Loucy (cell line): Measurements from ENCODE around the gene PHACTR4.

Experiments used
- H2AFZ ChIP-seq: fragments of 200-600 bp; sonication (generic); 2 replicates; pipeline ENCODE4 v1.6.0; 2016; ENCODE audit warnings: antibody characterized with exemption, mild to moderate bottlenecking, low read length, moderate library complexity
- H3F3A ChIP-seq: fragments of 200-600 bp; 2 replicates; pipeline ENCODE4 v1.6.0; 2016; ENCODE audit warnings: antibody characterized with exemption, low read depth, mild to moderate bottlenecking
- H3K27me3 ChIP-seq: fragments of 200-600 bp; sonication (generic); 2 replicates; pipeline ENCODE4 v1.6.1; 2014; ENCODE audit warnings: low read length, mild to moderate bottlenecking; ENCODE audit not compliant: insufficient read depth, poor library complexity, severe bottlenecking
- H3K36me3 ChIP-seq: fragments of 200-600 bp; sonication (generic); 2 replicates; pipeline ENCODE4 v1.6.1; 2016; ENCODE audit warnings: low read length; ENCODE audit not compliant: insufficient read depth
- H3K4me1 ChIP-seq: fragments of 200-600 bp; sonication (generic); 2 replicates; pipeline ENCODE4 v1.5.1; 2014; ENCODE audit warnings: low read length, mild to moderate bottlenecking; ENCODE audit not compliant: insufficient read depth, poor library complexity, severe bottlenecking
- H3K4me2 ChIP-seq: fragments of 200-600 bp; sonication (generic); 2 replicates; pipeline ENCODE4 v1.6.0; 2014; ENCODE audit warnings: antibody characterized with exemption, low read length, low read depth, mild to moderate bottlenecking; ENCODE audit not compliant: poor library complexity, severe bottlenecking
- H3K4me3 ChIP-seq: fragments of 200-600 bp; sonication (generic); 2 replicates; pipeline ENCODE4 v1.5.1; 2014; ENCODE audit warnings: low read length, mild to moderate bottlenecking, mixed read lengths; ENCODE audit not compliant: poor library complexity, severe bottlenecking
- H3K79me2 ChIP-seq: fragments of 200-600 bp; sonication (generic); 2 replicates; pipeline ENCODE4 v1.6.1; 2014; ENCODE audit warnings: low read length; ENCODE audit not compliant: insufficient read depth
- H3K9ac ChIP-seq: fragments of 200-600 bp; sonication (generic); 2 replicates; pipeline ENCODE4 v1.6.0; 2014; ENCODE audit warnings: mild to moderate bottlenecking, low read depth, low read length, moderate library complexity; ENCODE audit not compliant: poor library complexity, severe bottlenecking
- H3K9me2 ChIP-seq: fragments of 200-600 bp; sonication (generic); replicated peaks from 2 replicates; pipeline ENCODE4 v1.6.1; 2016; ENCODE audit warnings: low read depth, low read length, mixed read lengths
- H3K9me3 ChIP-seq: fragments of 200-600 bp; sonication (generic); 2 replicates; pipeline ENCODE4 v1.6.1; 2014; ENCODE audit warnings: mild to moderate bottlenecking, antibody characterized with exemption, low read length, low read depth; ENCODE audit not compliant: insufficient read depth
- H4K20me1 ChIP-seq: fragments of 200-600 bp; sonication (generic); 2 replicates; pipeline ENCODE4 v1.6.0; 2014; ENCODE audit warnings: antibody characterized with exemption, low read length, mild to moderate bottlenecking; ENCODE audit not compliant: insufficient read depth, poor library complexity, severe bottlenecking
- CTCF ChIP-seq: fragments of 200-600 bp; sonication (generic); conservative IDR thresholded peaks from 2 replicates; pipeline ENCODE4 v1.5.1; 2014; ENCODE audit warnings: mild to moderate bottlenecking, antibody characterized with exemption, low read length
- EZH2phosphoT487 ChIP-seq: fragments of 200-600 bp; IDR thresholded peaks from 2 replicates; pipeline ENCODE4 v1.6.1; 2018; ENCODE audit warnings: antibody characterized with exemption, mild to moderate bottlenecking, moderate library complexity, borderline replicate concordance

Gene PHACTR4

GRCh38 chr1:28509705-28510272 lies 140.2 kb downstream of the PHACTR4 start:
- Histone ChIP-seq H3K4me2 (peak overlapping the region; percentile 94), H3K79me2 (peaks cover 89% of the 10 kb centered on the region), H3K4me3 (peak overlapping the region; percentile 81), H3K36me3 (peaks cover 63% of the 10 kb centered on the region), H3F3A (peaks cover 44% of the 10 kb centered on the region), H3K27me3 (peaks cover 22% of the 10 kb centered on the region), H3K9me2 (no peaks in the 10 kb centered on the region), H2AFZ (no peak overlapping the region), H3K4me1 (peaks cover 36% of the 10 kb centered on the region), H3K9ac (peak overlapping the region; percentile 100), H3K9me3 (no peaks in the 10 kb centered on the region), H4K20me1 (peaks cover 79% of the 10 kb centered on the region)
- TF ChIP-seq CTCF, result no peak
- TF ChIP-seq EZH2phosphoT487, result no peak

GRCh38 chr1:28510273-28510969 lies 140.9 kb downstream of the PHACTR4 start:
- H3K9ac ChIP-seq, result peak overlapping the region; percentile 100
- H3K4me2 ChIP-seq, result peak overlapping the region; percentile 94
- peaks cover 63% of the 10 kb centered on the region for H3K36me3 ChIP-seq
- peaks cover 22% of the 10 kb centered on the region for H3K27me3 ChIP-seq
- no peaks in the 10 kb centered on the region for H3K9me3 ChIP-seq
- peaks cover 46% of the 10 kb centered on the region for H3F3A ChIP-seq
- no peaks in the 10 kb centered on the region for H3K9me2 ChIP-seq
- TF ChIP-seq EZH2phosphoT487 (no peak), CTCF (no peak)
- H3K79me2 ChIP-seq, result peaks cover 83% of the 10 kb centered on the region
- peaks cover 36% of the 10 kb centered on the region for H3K4me1 ChIP-seq
- peak overlapping the region; percentile 81 for H3K4me3 ChIP-seq
- H2AFZ ChIP-seq, result no peak overlapping the region
- H4K20me1 ChIP-seq, result peaks cover 79% of the 10 kb centered on the region

GRCh38 chr1:28510970-28511440 lies 141.5 kb downstream of the PHACTR4 start:
- peaks cover 46% of the 10 kb centered on the region for H3F3A ChIP-seq
- peak overlapping the region; percentile 81 for H3K4me3 ChIP-seq
- TF ChIP-seq CTCF, result no peak
- no peak for TF ChIP-seq EZH2phosphoT487
- peaks cover 78% of the 10 kb centered on the region for H4K20me1 ChIP-seq
- H3K9me3 ChIP-seq, result no peaks in the 10 kb centered on the region
- H3K36me3 ChIP-seq, result peaks cover 63% of the 10 kb centered on the region
- H3K9me2 ChIP-seq, result no peaks in the 10 kb centered on the region
- H3K4me1 ChIP-seq, result peaks cover 36% of the 10 kb centered on the region
- peaks cover 21% of the 10 kb centered on the region for H3K27me3 ChIP-seq
- no peak overlapping the region for H2AFZ ChIP-seq
- H3K9ac ChIP-seq, result peak overlapping the region; percentile 100
- H3K4me2 ChIP-seq, result peak overlapping the region; percentile 94
- peaks cover 79% of the 10 kb centered on the region for H3K79me2 ChIP-seq
